GM10266 (cell line): ENCODE results near the gene PCDHB14.
"Not testable (repeated sequence)": the region's sequence is repeated elsewhere in the genome, so short reads cannot be mapped to it uniquely, and the experiment has no call there.

Source experiments
- DNase-seq: peaks from one replicate; pipeline ENCODE4 v3.0.0; 2012; ENCODE audit errors: extremely low spot score
- TF ChIP-seq, protein P1 (sequence below): IDR thresholded peaks from 2 replicates; pipeline ENCODE4 v1.5.1; 2012; ENCODE audit warnings: mild to moderate bottlenecking, low read depth; ENCODE audit not compliant: control insufficient read depth, insufficient read depth; ENCODE audit errors: missing control alignments

PCDHB14 gene

DNA sequence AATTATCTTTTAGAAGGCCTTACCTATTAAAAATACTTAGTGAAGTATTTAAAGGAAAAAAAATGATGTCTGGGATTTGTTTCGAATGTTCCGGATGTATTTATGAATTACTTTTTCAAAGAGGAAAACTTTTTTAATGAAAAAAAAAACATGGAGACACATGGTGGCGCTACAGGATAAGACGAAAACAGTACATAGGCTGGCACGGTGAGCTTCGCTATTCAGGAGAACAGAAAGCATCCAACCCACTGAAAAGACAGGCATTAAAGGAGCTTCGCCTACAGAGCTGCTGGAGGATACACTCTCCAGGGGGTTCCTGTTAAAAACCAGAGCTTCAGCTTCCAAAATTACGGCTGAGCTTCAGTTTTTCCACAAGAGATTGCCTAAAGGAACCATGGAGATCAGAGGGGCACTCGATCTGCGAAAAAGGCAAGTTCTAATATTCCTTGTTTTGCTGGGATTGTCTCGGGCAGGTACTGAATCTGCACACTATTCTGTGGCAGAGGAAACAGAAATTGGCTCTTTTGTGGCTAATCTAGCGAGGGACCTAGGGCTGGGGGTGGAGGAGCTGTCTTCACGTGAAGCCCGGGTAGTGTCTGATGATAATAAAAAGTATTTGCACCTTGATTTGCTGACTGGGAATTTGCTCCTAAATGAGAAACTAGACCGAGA is at the start of gene PCDHB14:
PCDHB14 (plus strand) TSS at position 232 of the 672 bp plus-strand sequence; CDS start at position 395, 163 bp downstream.
- no peak for DNase-seq
- TF ChIP-seq, protein P1, sequence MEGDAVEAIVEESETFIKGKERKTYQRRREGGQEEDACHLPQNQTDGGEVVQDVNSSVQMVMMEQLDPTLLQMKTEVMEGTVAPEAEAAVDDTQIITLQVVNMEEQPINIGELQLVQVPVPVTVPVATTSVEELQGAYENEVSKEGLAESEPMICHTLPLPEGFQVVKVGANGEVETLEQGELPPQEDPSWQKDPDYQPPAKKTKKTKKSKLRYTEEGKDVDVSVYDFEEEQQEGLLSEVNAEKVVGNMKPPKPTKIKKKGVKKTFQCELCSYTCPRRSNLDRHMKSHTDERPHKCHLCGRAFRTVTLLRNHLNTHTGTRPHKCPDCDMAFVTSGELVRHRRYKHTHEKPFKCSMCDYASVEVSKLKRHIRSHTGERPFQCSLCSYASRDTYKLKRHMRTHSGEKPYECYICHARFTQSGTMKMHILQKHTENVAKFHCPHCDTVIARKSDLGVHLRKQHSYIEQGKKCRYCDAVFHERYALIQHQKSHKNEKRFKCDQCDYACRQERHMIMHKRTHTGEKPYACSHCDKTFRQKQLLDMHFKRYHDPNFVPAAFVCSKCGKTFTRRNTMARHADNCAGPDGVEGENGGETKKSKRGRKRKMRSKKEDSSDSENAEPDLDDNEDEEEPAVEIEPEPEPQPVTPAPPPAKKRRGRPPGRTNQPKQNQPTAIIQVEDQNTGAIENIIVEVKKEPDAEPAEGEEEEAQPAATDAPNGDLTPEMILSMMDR = no peak

DNA sequence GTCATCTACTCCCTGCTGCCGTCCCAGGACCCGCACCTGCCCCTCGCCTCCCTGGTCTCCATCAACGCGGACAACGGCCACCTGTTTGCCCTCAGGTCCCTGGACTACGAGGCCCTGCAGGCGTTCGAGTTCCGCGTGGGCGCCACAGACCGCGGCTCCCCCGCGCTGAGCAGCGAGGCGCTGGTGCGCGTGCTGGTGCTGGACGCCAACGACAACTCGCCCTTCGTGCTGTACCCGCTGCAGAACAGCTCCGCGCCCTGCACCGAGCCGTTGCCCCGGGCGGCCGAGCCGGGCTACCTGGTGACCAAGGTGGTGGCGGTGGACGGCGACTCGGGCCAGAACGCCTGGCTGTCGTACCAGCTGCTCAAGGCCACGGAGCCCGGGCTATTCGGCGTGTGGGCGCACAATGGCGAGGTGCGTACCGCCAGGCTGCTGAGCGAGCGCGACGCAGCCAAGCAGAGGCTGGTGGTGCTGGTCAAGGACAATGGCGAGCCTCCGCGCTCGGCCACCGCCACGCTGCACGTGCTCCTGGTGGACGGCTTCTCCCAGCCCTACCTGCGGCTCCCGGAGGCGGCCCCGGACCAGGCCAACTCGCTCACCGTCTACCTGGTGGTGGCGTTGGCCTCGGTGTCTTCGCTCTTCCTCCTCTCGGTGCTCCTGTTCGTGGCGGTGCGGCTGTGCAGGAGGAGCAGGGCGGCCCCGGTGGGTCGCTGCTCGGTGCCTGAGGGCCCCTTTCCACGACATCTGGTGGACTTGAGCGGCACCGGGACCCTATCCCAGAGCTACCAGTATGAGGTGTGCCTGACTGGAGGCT is 48.6 kb upstream of the PCDHB14 start:
- DNase-seq = not testable (repeated sequence)

DNA sequence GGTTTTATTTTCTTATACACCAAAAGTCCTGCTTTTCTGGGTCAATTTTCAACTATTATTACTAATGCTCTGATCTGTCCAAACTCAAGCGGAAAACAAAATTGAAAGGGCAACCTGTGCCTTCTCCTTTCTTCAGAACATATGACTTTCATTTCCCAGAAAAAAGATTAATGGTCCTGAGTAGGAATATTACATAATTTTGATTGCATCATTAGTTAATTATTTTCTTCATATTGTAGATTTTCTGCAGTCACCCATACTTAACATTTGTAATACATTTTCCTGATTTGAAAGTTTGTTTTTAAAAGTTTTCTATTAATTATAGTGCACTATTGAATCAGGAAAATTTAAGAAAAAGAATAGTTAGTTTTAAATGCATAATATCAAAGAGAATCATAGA is 47.2 kb upstream of the PCDHB14 start:
- TF ChIP-seq, protein P1 = no peak
- DNase-seq = no peak

DNA sequence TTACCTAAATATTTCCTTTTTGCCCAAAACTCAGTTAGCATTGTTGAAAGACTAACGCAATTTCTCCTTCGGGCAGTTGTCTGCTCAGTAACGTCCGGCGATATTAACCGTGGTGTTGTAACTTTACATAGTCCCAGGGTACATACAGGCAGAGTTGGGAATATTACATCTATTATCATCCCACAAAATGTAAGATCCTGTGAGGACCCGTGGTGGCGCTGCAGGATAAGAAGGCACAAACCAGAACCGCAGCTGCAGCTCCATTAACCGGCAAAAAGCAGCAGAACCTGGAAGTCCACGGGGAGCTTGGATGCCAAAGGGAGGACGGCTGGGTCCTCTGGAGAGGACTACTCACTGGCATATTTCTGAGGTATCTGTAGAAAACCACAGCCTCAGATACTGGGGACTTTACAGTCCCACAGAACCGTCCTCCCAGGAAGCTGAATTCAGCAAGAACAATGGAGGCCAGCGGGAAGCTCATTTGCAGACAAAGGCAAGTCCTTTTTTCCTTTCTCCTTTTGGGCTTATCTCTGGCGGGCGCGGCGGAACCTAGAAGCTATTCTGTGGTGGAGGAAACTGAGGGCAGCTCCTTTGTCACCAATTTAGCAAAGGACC is 45.5 kb upstream of the PCDHB14 start, which contains the start of gene PCDHB8:
PCDHB8 (plus strand) TSS at position 214 of the 615 bp plus-strand sequence; CDS start at position 459, 245 bp downstream.
- DNase-seq = not testable (repeated sequence)

DNA sequence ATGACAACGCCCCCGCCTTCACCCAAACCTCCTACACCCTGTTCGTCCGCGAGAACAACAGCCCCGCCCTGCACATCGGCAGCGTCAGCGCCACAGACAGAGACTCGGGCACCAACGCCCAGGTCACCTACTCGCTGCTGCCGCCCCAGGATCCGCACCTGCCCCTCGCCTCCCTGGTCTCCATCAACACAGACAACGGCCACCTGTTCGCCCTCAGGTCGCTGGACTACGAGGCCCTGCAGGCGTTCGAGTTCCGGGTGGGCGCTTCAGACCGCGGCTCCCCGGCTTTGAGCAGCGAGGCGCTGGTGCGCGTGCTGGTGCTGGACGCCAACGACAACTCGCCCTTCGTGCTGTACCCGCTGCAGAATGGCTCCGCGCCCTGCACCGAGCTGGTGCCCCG is 43.8 kb upstream of the PCDHB14 start:
- not testable (repeated sequence) for DNase-seq

DNA sequence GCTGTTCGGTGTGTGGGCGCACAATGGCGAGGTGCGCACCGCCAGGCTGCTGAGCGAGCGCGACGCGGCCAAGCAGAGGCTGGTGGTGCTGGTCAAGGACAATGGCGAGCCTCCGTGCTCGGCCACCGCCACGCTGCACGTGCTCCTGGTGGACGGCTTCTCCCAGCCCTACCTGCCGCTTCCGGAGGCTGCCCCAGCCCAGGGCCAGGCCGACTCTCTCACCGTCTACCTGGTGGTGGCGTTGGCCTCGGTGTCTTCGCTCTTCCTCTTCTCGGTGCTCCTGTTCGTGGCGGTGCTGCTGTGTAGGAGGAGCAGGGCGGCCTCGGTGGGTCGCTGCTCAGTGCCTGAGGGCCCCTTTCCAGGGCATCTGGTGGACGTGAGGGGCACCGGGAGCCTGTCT is 43.3 kb upstream of the PCDHB14 start:
- not testable (repeated sequence) for DNase-seq

DNA sequence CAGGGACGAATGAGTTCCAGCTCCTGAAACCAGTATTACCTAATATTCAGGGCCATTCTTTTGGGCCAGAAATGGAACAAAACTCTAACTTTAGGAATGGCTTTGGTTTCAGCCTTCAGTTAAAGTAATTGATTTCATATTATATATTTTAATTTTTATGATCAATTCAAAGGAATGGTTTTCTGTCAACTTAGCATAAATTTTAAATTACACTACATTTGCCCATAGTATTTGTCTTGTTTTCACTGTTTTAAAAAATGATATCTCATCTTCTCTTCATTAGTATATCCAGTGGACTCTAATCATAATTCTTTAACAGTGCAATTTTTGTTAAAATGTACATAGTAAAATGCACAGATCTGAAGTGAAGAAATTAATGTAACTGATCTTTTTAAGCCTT is 42.8 kb upstream of the PCDHB14 start:
- DNase-seq = no peak
- TF ChIP-seq, protein P1 = no peak

DNA sequence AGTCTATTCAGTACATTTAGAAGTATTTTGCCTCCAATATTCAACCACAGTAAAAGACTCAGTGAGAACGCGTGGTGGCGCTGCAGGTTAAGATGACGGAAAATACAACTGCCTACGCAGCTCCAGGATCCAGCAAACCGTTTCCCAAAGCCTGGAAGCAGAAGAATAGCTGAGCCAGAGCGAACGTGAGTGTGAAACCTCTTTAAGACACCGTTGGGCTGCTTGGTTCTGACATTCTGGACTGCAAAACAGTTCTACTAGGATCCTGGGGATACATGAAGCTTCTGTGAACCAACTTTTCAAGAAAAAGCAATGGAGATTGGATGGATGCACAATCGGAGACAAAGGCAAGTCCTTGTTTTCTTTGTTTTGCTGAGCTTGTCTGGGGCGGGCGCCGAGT is 40.9 kb upstream of the PCDHB14 start, which contains the start of gene PCDHB16:
PCDHB16 (plus strand) TSS at position 140 of the 400 bp plus-strand sequence; CDS start at position 313, 173 bp downstream.
- DNase-seq = no peak

DNA sequence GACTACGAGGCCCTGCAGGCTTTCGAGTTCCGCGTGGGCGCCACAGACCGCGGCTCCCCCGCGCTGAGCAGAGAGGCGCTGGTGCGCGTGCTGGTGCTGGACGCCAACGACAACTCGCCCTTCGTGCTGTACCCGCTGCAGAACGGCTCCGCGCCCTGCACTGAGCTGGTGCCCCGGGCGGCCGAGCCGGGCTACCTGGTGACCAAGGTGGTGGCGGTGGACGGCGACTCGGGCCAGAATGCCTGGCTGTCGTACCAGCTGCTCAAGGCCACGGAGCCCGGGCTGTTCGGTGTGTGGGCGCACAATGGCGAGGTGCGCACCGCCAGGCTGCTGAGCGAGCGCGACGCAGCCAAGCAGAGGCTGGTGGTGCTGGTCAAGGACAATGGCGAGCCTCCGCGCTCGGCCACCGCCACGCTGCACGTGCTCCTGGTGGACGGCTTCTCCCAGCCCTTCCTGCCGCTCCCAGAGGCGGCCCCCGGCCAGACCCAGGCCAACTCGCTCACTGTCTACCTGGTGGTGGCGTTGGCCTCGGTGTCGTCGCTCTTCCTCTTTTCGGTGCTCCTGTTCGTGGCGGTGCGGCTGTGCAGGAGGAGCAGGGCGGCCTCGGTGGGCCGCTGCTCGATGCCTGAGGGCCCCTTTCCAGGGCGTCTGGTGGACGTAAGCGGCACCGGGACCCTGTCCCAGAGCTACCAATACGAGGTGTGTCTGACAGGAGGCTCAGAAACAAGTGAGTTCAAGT is 38.9 kb upstream of the PCDHB14 start:
- DNase-seq = not testable (repeated sequence)

More for the DNA sequence above, 40.9 kb upstream of the PCDHB14 start, which contains the start of gene PCDHB16:
- TF ChIP-seq, protein P1 = no peak
